IPS-18c (cell line): ENCODE measurements around the gene CLSTN1.

ENCODE experiments used
- H3K4me3 ChIP-seq: 2 replicates; pipeline ENCODE4 v1.7.0; 2013; ENCODE audit warnings: low read depth, mild to moderate bottlenecking, low read length, moderate library complexity; ENCODE audit not compliant: insufficient read depth
- H3K9me3 ChIP-seq: one replicate; pipeline ENCODE4 v1.6.1; 2013; ENCODE audit warnings: mild to moderate bottlenecking, low read length, moderate library complexity; ENCODE audit not compliant: control insufficient read depth, insufficient read depth

CLSTN1 gene

GRCh38 chr1:9823943-9824701 lies at the start of gene CLSTN1:
TSS of gene CLSTN1 (minus strand) at chr1:9823965. CDS start at chr1:9823733, 232 bp downstream.
- Histone ChIP-seq H3K4me3 (peak within 1 kb of the TSS; percentile 95), H3K9me3 (no peaks in the 10 kb centered on the region)

GRCh38 chr1:9873385-9873784 lies 49.6 kb upstream of the CLSTN1 start:
- Histone ChIP-seq H3K4me3 (no peak overlapping the region), H3K9me3 (no peaks in the 10 kb centered on the region)

GRCh38 chr1:9872430-9873165 lies 48.8 kb upstream of the CLSTN1 start:
- no peak overlapping the region for H3K4me3 ChIP-seq
- H3K9me3 ChIP-seq, result no peaks in the 10 kb centered on the region

GRCh38 chr1:9871707-9872425 lies 48.1 kb upstream of the CLSTN1 start:
- H3K4me3 ChIP-seq, result no peak overlapping the region
- H3K9me3 ChIP-seq, result no peaks in the 10 kb centered on the region

GRCh38 chr1:9871021-9871420 lies 47.3 kb upstream of the CLSTN1 start:
- Histone ChIP-seq H3K9me3 (no peaks in the 10 kb centered on the region), H3K4me3 (no peak overlapping the region)

GRCh38 chr1:9870572-9870971 lies 46.8 kb upstream of the CLSTN1 start:
- no peak overlapping the region for H3K4me3 ChIP-seq
- H3K9me3 ChIP-seq, result no peaks in the 10 kb centered on the region

- no peak overlapping the region for H3K4me3 ChIP-seq
- no peaks in the 10 kb centered on the region for H3K9me3 ChIP-seq
Observed at GRCh38 chr1:9869831-9870251, 46.1 kb upstream of the CLSTN1 start.

- H3K9me3 ChIP-seq, result no peaks in the 10 kb centered on the region
- H3K4me3 ChIP-seq, result no peak overlapping the region
Observed at GRCh38 chr1:9868244-9868590, 44.5 kb upstream of the CLSTN1 start.

GRCh38 chr1:9867408-9868243 lies 43.9 kb upstream of the CLSTN1 start:
- H3K9me3 ChIP-seq, result no peaks in the 10 kb centered on the region
- H3K4me3 ChIP-seq, result no peak overlapping the region

GRCh38 chr1:9866836-9867235 lies 43.1 kb upstream of the CLSTN1 start:
- no peaks in the 10 kb centered on the region for H3K9me3 ChIP-seq
- no peak overlapping the region for H3K4me3 ChIP-seq

GRCh38 chr1:9865724-9866123 lies 42.0 kb upstream of the CLSTN1 start:
- no peaks in the 10 kb centered on the region for H3K9me3 ChIP-seq
- H3K4me3 ChIP-seq, result no peak overlapping the region

GRCh38 chr1:9863371-9863770 lies 39.6 kb upstream of the CLSTN1 start:
- Histone ChIP-seq H3K4me3 (no peak overlapping the region), H3K9me3 (no peaks in the 10 kb centered on the region)

- no peaks in the 10 kb centered on the region for H3K9me3 ChIP-seq
- no peak overlapping the region for H3K4me3 ChIP-seq
Observed at GRCh38 chr1:9861360-9861759, 37.6 kb upstream of the CLSTN1 start.

GRCh38 chr1:9860887-9861286 lies 37.1 kb upstream of the CLSTN1 start:
- H3K9me3 ChIP-seq, result no peaks in the 10 kb centered on the region
- H3K4me3 ChIP-seq, result no peak overlapping the region

- Histone ChIP-seq H3K9me3 (no peaks in the 10 kb centered on the region), H3K4me3 (no peak overlapping the region)
Observed at GRCh38 chr1:9859281-9860014, 35.7 kb upstream of the CLSTN1 start.

- Histone ChIP-seq H3K9me3 (no peaks in the 10 kb centered on the region), H3K4me3 (no peak overlapping the region)
Observed at GRCh38 chr1:9858293-9859035, 34.7 kb upstream of the CLSTN1 start.
